H1 (cell line): ENCODE data around the gene KCNB1. TPM values are rescaled to one million over a fixed set of nuclear protein-coding genes. Genes with fewer than 3 reads are reported as not detected.

ENCODE experiments used
- KDM5A ChIP-seq: fragments of 200-600 bp; IDR thresholded peaks from 2 replicates; pipeline ENCODE4 v1.7.1; 2012; ENCODE audit warnings: mild to moderate bottlenecking, low read length, inconsistent platforms, mixed read lengths
- POLR2A ChIP-seq, 2 experiments: IDR thresholded peaks; 1 replicate in 1 of 2; 2 replicates in 1 of 2; pipeline ENCODE4 v1.6.1; 2011; ENCODE audit warnings: low read depth in 2 of 2, low read length in 2 of 2, mild to moderate bottlenecking in 2 of 2; ENCODE audit errors: control extremely low read depth in 1 of 2
- RNF2 ChIP-seq: fragments of 200-900, 300-1000 bp; sonication (generic); IDR thresholded peaks from 2 replicates; pipeline ENCODE4 v1.7.1; 2016; ENCODE audit warnings: borderline replicate concordance, low read depth, mild to moderate bottlenecking, antibody characterized with exemption, low read length; ENCODE audit not compliant: poor library complexity, severe bottlenecking; ENCODE audit errors: missing control alignments
- TAF7 ChIP-seq: optimal IDR thresholded peaks from 2 replicates; pipeline ENCODE3; 2011; ENCODE audit warnings: low read depth, mild to moderate bottlenecking, inconsistent platforms, low read length, moderate library complexity, borderline replicate concordance
- polyA plus RNA-seq, 7 experiments: library from polyadenylated mRNA; depleted of rRNA in 3 of 7; stranded (reverse) in 5 of 7; unstranded in 2 of 7; fragments of >200 nt in 5 of 7; fragments of 200-250 nt in 2 of 7; gene quantifications; 1 replicate in 5 of 7; 2 replicates in 1 of 7; 4 replicates in 1 of 7; pipeline versions ENCODE4 v1.2.1 to v1.2.3, GENCODE V29; 2011 to 2013; ENCODE audit warnings: missing spikeins in 2 of 7, mixed read lengths in 2 of 7
- total RNA-seq: library from RNA; stranded (reverse); fragmentation: NEBNext Ultra II Directional; extraction: Animal tissue kit (Norgen Biotek cat#: 25700); gene quantifications from 2 replicates; pipeline ENCODE4 v1.2.1, GENCODE V29; 2021
- TF ChIP-seq, protein P1 (sequence below): fragments of 300-600 bp; sonication (generic); IDR thresholded peaks from 2 replicates; pipeline ENCODE4 v1.7.1; 2012; ENCODE audit warnings: low read length, moderate library complexity, mild to moderate bottlenecking, inconsistent platforms; ENCODE audit not compliant: insufficient replicate concordance

The KCNB1 gene
- total and polyA plus RNA-seq, 2 of the 8 experiments (the other 6 are each of a cell fraction or from before 2014, with no cell fraction given), result 0.58 to 0.67 TPM

DNA sequence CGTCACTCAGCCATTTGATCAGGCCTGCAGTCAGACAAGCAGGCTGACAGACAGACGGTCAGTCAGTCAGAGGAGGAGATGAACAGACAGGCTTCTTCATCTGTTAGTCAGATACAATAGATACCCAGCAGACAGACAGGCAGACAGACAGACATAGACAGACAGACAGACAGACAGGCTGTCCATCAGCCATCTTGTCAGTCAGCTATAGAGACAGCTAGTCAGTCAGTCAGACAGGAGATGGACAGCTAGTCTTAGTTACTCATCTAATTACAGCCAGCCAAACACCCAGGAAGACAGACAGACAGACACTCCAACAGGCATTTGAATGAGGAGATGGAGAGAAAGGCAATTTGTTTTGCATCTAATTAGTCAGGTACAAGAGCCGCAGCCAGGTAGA is 36.4 kb downstream of the KCNB1 start (continued):
- TF ChIP-seq, protein P1, sequence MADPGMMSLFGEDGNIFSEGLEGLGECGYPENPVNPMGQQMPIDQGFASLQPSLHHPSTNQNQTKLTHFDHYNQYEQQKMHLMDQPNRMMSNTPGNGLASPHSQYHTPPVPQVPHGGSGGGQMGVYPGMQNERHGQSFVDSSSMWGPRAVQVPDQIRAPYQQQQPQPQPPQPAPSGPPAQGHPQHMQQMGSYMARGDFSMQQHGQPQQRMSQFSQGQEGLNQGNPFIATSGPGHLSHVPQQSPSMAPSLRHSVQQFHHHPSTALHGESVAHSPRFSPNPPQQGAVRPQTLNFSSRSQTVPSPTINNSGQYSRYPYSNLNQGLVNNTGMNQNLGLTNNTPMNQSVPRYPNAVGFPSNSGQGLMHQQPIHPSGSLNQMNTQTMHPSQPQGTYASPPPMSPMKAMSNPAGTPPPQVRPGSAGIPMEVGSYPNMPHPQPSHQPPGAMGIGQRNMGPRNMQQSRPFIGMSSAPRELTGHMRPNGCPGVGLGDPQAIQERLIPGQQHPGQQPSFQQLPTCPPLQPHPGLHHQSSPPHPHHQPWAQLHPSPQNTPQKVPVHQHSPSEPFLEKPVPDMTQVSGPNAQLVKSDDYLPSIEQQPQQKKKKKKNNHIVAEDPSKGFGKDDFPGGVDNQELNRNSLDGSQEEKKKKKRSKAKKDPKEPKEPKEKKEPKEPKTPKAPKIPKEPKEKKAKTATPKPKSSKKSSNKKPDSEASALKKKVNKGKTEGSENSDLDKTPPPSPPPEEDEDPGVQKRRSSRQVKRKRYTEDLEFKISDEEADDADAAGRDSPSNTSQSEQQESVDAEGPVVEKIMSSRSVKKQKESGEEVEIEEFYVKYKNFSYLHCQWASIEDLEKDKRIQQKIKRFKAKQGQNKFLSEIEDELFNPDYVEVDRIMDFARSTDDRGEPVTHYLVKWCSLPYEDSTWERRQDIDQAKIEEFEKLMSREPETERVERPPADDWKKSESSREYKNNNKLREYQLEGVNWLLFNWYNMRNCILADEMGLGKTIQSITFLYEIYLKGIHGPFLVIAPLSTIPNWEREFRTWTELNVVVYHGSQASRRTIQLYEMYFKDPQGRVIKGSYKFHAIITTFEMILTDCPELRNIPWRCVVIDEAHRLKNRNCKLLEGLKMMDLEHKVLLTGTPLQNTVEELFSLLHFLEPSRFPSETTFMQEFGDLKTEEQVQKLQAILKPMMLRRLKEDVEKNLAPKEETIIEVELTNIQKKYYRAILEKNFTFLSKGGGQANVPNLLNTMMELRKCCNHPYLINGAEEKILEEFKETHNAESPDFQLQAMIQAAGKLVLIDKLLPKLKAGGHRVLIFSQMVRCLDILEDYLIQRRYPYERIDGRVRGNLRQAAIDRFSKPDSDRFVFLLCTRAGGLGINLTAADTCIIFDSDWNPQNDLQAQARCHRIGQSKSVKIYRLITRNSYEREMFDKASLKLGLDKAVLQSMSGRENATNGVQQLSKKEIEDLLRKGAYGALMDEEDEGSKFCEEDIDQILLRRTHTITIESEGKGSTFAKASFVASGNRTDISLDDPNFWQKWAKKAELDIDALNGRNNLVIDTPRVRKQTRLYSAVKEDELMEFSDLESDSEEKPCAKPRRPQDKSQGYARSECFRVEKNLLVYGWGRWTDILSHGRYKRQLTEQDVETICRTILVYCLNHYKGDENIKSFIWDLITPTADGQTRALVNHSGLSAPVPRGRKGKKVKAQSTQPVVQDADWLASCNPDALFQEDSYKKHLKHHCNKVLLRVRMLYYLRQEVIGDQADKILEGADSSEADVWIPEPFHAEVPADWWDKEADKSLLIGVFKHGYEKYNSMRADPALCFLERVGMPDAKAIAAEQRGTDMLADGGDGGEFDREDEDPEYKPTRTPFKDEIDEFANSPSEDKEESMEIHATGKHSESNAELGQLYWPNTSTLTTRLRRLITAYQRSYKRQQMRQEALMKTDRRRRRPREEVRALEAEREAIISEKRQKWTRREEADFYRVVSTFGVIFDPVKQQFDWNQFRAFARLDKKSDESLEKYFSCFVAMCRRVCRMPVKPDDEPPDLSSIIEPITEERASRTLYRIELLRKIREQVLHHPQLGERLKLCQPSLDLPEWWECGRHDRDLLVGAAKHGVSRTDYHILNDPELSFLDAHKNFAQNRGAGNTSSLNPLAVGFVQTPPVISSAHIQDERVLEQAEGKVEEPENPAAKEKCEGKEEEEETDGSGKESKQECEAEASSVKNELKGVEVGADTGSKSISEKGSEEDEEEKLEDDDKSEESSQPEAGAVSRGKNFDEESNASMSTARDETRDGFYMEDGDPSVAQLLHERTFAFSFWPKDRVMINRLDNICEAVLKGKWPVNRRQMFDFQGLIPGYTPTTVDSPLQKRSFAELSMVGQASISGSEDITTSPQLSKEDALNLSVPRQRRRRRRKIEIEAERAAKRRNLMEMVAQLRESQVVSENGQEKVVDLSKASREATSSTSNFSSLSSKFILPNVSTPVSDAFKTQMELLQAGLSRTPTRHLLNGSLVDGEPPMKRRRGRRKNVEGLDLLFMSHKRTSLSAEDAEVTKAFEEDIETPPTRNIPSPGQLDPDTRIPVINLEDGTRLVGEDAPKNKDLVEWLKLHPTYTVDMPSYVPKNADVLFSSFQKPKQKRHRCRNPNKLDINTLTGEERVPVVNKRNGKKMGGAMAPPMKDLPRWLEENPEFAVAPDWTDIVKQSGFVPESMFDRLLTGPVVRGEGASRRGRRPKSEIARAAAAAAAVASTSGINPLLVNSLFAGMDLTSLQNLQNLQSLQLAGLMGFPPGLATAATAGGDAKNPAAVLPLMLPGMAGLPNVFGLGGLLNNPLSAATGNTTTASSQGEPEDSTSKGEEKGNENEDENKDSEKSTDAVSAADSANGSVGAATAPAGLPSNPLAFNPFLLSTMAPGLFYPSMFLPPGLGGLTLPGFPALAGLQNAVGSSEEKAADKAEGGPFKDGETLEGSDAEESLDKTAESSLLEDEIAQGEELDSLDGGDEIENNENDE, result no peak
- TF ChIP-seq KDM5A (no peak), POLR2A (IDR thresholded peaks at IDR 0.05; ENCODE audit: control extremely low read depth in 1 of 2, low read depth in 2 of 2, low read length in 2 of 2) (no peak), TAF7 (no peak), RNF2 (no peak)
- TF ChIP-seq, all 59 proteins: peak for 0
